HG02763 (cell line): ENCODE data around the gene UBL7.

Source experiments
- ATAC-seq: cut with Tn5 transposase; IDR thresholded peaks from one replicate; pipeline ENCODE4 v1.9.1; 2021; ENCODE audit warnings: mild to moderate bottlenecking, moderate library complexity; ENCODE audit not compliant: unreplicated experiment

Gene UBL7

GRCh38 chr15:74409225-74409624, 51.7 kb downstream of the UBL7 start:
- no peak for ATAC-seq

DNA sequence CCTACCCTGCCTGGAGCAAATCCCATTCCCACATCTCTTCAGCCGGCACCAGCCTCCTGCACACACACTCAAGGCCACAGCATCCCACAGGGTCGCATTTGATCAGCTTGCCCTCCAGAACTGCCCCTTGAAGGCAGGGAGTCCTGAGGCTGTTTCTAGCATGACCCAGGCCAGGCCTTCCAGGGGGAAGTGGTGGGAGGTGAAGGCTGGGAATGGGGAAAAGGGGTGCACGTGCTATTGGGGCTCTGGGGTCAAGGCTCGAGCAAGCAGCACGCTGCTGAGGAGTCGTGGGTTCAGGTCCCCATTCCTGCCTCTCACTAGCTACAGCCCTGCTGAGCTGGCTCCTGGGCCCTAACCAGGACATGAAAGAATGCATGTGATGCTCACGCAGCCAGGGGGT, 52.1 kb downstream of the UBL7 start:
- no peak for ATAC-seq

GRCh38 chr15:74408385-74408784, 52.6 kb downstream of the UBL7 start:
- no peak for ATAC-seq

GRCh38 chr15:74406992-74407705, 53.8 kb downstream of the UBL7 start:
- ATAC-seq, result no peak

- no peak for ATAC-seq
Observed at GRCh38 chr15:74406517-74406916, 54.4 kb downstream of the UBL7 start.

DNA sequence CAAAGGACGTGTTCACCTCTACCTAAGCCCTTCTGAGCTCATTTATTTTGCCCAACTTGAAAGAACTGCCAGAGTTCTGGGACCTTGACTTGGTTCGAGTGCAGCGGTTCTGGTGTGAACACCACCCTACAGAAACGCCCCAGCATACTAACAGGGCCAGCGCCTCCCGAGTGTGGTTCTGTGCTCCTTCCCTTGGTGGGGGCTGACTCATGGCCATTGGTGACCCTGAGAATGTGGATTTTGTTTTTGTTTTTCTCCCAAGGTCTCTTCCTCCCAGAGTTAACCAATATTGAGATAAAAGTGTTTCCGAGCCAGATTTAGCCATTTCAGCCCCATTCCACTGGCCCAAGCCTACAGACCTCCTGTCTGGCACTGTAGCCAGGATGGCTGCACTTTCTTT, 55.1 kb downstream of the UBL7 start:
- ATAC-seq, result no peak

- ATAC-seq, result peak; percentile 23
Observed at GRCh38 chr15:74403991-74404563, 56.9 kb downstream of the UBL7 start.

GRCh38 chr15:74403588-74403919, 57.4 kb downstream of the UBL7 start:
- ATAC-seq, result peak; percentile 25

- ATAC-seq, result peak; percentile 24
Observed at GRCh38 chr15:74402873-74403587, 57.9 kb downstream of the UBL7 start.

GRCh38 chr15:74402337-74402841, 58.6 kb downstream of the UBL7 start:
- no peak for ATAC-seq

DNA sequence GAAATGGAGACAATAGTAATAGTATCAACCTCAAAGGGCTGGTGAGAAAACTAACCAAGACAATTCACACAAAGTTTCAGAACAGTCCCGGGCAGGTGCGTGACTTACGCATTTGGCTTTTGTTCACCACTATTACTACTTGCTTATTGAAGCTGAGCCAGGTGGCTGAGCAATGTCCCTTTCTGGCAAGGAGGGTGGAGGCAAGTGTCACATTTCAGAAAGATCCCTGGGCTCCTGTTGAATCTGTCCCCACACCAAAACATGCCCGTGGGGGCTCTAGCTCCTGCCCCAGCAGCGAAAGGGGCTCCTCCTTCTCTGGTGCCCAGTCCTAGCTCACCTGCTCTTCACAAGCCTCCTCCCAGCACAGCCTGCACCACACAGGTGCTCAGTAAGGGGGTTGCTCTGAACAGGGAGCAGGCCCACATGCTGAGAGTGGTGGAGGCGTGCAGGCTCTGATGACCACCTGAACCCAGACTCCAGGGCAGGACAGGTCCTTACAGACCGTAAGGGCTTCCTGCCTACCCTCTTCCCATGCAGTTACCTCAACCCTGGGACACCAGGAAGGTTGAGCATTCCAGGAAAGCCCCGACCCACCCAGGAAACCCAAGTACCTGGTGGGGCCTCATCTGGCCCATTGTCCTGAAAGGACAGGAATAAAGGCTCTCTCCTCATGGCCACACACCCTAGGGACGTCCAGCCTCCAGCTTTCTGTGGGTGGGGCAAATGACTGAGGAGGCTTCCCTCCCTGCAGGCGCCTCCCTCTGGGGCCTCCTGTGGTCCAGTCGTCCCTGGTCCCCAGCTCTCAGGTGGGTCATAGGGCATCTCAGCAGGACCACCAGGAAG, 59.8 kb downstream of the UBL7 start:
- ATAC-seq, result no peak

- ATAC-seq, result no peak
Observed at GRCh38 chr15:74400313-74400860, 60.6 kb downstream of the UBL7 start.

GRCh38 chr15:74399511-74400312, 61.2 kb downstream of the UBL7 start:
- no peak for ATAC-seq

- ATAC-seq, result no peak
Observed at GRCh38 chr15:74399100-74399499, 61.9 kb downstream of the UBL7 start.

DNA sequence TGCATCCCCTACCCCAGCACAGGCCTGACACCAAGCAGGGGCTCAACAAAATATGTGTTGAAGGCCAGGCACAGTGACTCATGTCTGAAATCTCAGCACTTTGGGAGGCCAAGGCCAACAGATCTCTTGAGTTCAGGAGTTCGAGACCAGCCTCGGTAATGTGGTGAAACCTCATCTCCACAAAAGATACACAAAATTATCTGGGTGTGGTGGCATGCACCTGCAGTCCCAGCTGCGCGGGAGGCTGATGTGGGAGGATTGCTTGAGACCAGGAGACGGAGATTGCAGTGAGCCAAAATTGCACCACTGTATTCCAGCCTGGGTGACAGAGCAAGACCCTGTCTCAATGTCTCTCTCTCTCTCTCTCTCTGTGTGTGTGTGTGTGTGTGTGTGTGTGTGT, 62.8 kb downstream of the UBL7 start:
- no peak for ATAC-seq

- ATAC-seq, result no peak
Observed at GRCh38 chr15:74397239-74398068, 63.5 kb downstream of the UBL7 start.

DNA sequence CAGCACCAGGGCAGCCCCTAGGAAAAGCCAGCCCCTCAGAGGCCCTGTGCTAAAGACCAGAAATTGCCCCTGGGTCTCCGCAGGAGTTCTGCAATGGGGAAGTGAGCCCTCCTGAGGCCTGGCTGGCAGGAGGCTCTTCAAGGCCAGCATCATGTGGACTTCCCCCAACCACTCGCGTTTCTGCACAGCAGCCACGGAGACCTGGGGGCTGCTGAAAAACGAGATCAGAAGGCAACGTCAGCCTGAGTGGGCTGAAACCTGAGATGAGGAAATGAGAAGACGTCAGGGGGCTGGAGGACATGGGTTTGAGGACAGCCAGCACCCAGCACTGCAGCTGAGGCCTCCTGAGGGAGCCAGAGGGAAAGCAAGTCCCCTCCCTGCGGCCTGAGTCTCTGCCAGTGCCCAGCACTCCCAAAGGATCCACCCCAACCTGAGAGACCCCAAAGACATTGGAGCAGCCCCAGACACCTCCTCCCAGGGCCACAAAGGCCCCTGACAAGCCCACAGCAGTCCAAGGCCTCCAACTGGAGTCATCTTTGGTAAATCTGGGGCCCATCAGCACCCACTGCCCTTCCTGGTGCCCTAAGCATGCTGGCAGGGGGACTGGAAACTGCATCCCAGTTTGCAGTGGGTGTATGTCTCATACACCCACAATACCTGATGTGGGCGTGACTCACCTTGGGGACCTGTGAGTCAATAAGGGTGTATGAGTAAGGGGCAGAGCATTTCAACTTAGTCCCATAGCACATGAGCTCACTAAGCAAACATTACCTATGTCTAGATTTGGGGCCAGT, 64.3 kb downstream of the UBL7 start:
- ATAC-seq, result no peak

DNA sequence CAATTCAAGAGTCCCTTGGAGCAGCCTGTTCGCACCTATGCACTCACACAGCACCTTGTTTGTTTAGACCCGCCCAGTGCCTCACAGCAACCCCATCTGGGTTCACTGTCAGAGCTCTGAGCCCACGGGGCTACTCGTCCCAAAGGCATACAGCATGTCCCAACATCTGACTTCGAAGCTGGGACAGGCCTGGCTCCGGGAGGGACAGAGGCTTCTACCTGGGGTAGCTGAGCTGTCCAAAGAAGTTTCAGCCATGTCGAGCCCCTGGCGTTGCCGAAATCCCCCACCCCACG, 64.9 kb downstream of the UBL7 start:
- no peak for ATAC-seq
